H1 (cell line): ENCODE results near the gene TIMM22. TPM values are rescaled to one million over a fixed set of nuclear protein-coding genes. Genes with fewer than 3 reads are reported as not detected.

Experiments used
- CTCF ChIA-PET: fragments of 300-600 bp; sonication (Branson Sonifier 250); formaldehyde crosslinking; loops from one replicate; lab custom pipeline; 2021; ENCODE audit not compliant: partially characterized antibody; lab: Charles Lee
- POLR2A ChIA-PET: fragments of 300-600 bp; sonication (Branson Sonifier 250); formaldehyde crosslinking; loops from one replicate; lab custom pipeline; 2021; ENCODE audit warnings: inconsistent platforms; ENCODE audit not compliant: partially characterized antibody; lab: Charles Lee
- DNase-seq, 2 experiments: peaks; one replicate each; pipeline versions ENCODE4 v3.0.0 to v3.0.0-alpha.2; 2010 to 2022; ENCODE audit warnings: low spot score in 2 of 2, low read depth in 1 of 2, mixed read lengths in 1 of 2
- FAIRE-seq: peaks from 2 replicates; lab custom pipeline; 2011; peaks lifted over from hg19 to GRCh38; lab: Jason Lieb, UNC
- H2AFZ ChIP-seq: 2 replicates; pipeline ENCODE4 v1.8.1; 2012; ENCODE audit warnings: low read length, inconsistent platforms
- H2AK5ac ChIP-seq: 2 replicates; pipeline ENCODE4 v1.6.1; 2013; ENCODE audit warnings: low read depth, low read length
- H2BK120ac ChIP-seq: replicated peaks from 2 replicates; pipeline ENCODE3; 2013; ENCODE audit warnings: low read depth, low read length, inconsistent platforms
- H2BK12ac ChIP-seq: 2 replicates; pipeline ENCODE4 v1.6.1; 2013; ENCODE audit warnings: low read depth, low read length
- H2BK15ac ChIP-seq: 2 replicates; pipeline ENCODE4 v1.6.1; 2013; ENCODE audit warnings: low read length
- H2BK20ac ChIP-seq: 2 replicates; pipeline ENCODE4 v1.6.1; 2013; ENCODE audit warnings: low read length
- H2BK5ac ChIP-seq: 2 replicates; pipeline ENCODE4 v1.6.1; 2013; ENCODE audit warnings: low read depth, low read length
- H3K14ac ChIP-seq: 2 replicates; pipeline ENCODE4 v1.6.1; 2013; ENCODE audit warnings: inconsistent platforms; ENCODE audit not compliant: insufficient read length
- H3K18ac ChIP-seq: 2 replicates; pipeline ENCODE4 v1.6.1; 2013; ENCODE audit warnings: low read length; ENCODE audit errors: extremely low read depth
- H3K23ac ChIP-seq: 2 replicates; pipeline ENCODE4 v1.6.1; 2013; ENCODE audit warnings: inconsistent platforms; ENCODE audit not compliant: insufficient read length
- H3K23me2 ChIP-seq: 2 replicates; pipeline ENCODE4 v1.6.1; 2013; ENCODE audit warnings: low read depth, low read length
- H3K27ac ChIP-seq: 2 replicates; pipeline ENCODE4 v1.6.1; 2011; ENCODE audit warnings: low read depth, low read length, inconsistent platforms
- H3K27me3 ChIP-seq, 4 experiments: replicated peaks in 1 of 4; 1 replicate in 1 of 4; 2 replicates in 3 of 4; pipeline versions ENCODE4 v1.6.1 to v1.8.1; 2011 to 2013; ENCODE audit warnings: low read length in 3 of 4, mild to moderate bottlenecking in 3 of 4, inconsistent platforms in 2 of 4, mixed read lengths in 2 of 4, moderate library complexity in 1 of 4; ENCODE audit not compliant: control insufficient read depth in 3 of 4, insufficient read depth in 3 of 4; ENCODE audit errors: extremely low read depth in 1 of 4
- H3K36me3 ChIP-seq, 4 experiments: 2 replicates each; pipeline versions ENCODE4 v1.6.1 to v1.8.1; 2011 to 2013; ENCODE audit warnings: mild to moderate bottlenecking in 4 of 4, low read length in 3 of 4, moderate library complexity in 2 of 4, control low read depth in 1 of 4, inconsistent platforms in 1 of 4; ENCODE audit not compliant: insufficient read depth in 4 of 4, control insufficient read depth in 2 of 4
- H3K4ac ChIP-seq: replicated peaks from 2 replicates; pipeline ENCODE3; 2013; ENCODE audit warnings: low read length, low read depth, mixed read lengths, inconsistent platforms; ENCODE audit not compliant: insufficient read length
- H3K4me1 ChIP-seq, 4 experiments: replicated peaks in 1 of 4; 1 replicate in 1 of 4; 2 replicates in 3 of 4; pipeline versions ENCODE4 v1.6.1 to v1.8.1; 2011 to 2013; ENCODE audit warnings: low read length in 3 of 4, inconsistent platforms in 2 of 4, mixed read lengths in 1 of 4; ENCODE audit not compliant: insufficient read depth in 4 of 4, control insufficient read depth in 3 of 4
- H3K4me2 ChIP-seq, 2 experiments: 2 replicates each; pipeline versions ENCODE4 v1.6.1 to v1.8.1; 2011 to 2013; ENCODE audit warnings: low read depth in 2 of 2, low read length in 2 of 2, control low read depth in 1 of 2, inconsistent platforms in 1 of 2, mild to moderate bottlenecking in 1 of 2; ENCODE audit not compliant: insufficient read depth in 1 of 2
- H3K4me3 ChIP-seq, 4 experiments: fragments of 200-600, 300-600 bp in 1 of 4; sonication (generic), shearing (Covaris generic), sonication (Bioruptor Twin) in 1 of 4; 2 replicates each; pipeline versions ENCODE4 v1.5.1 to v1.8.1; 2011 to 2016; ENCODE audit warnings: low read length in 4 of 4, low read depth in 3 of 4, control low read depth in 2 of 4, inconsistent platforms in 2 of 4, mild to moderate bottlenecking in 2 of 4, mixed read lengths in 1 of 4, moderate library complexity in 1 of 4; ENCODE audit not compliant: insufficient read depth in 2 of 4; ENCODE audit errors: extremely low read depth in 1 of 4
- H3K56ac ChIP-seq: replicated peaks from 2 replicates; pipeline ENCODE3; 2013; ENCODE audit warnings: low read depth, mild to moderate bottlenecking, mixed read lengths, low read length, inconsistent platforms; ENCODE audit not compliant: insufficient read length
- H3K79me1 ChIP-seq: 2 replicates; pipeline ENCODE4 v1.6.1; 2013; ENCODE audit warnings: low read depth, low read length, control low read depth
- H3K79me2 ChIP-seq, 2 experiments: 2 replicates each; pipeline versions ENCODE4 v1.6.1 to v1.8.1; 2012 to 2013; ENCODE audit warnings: low read length in 2 of 2, mild to moderate bottlenecking in 2 of 2, inconsistent platforms in 1 of 2; ENCODE audit not compliant: insufficient read depth in 2 of 2, control insufficient read depth in 1 of 2
- H3K9ac ChIP-seq, 4 experiments: replicated peaks in 1 of 4; 1 replicate in 1 of 4; 2 replicates in 3 of 4; pipeline versions ENCODE4 v1.6.1 to v1.8.1; 2011 to 2013; ENCODE audit warnings: low read depth in 3 of 4, low read length in 3 of 4, control low read depth in 2 of 4, mild to moderate bottlenecking in 2 of 4, moderate library complexity in 2 of 4, inconsistent platforms in 1 of 4; ENCODE audit errors: extremely low read depth in 1 of 4
- H3K9me3 ChIP-seq, 2 experiments: 2 replicates each; pipeline versions ENCODE4 v1.6.1 to v1.8.1; 2012 to 2013; ENCODE audit warnings: mild to moderate bottlenecking in 2 of 2, moderate library complexity in 2 of 2, control low read depth in 1 of 2, inconsistent platforms in 1 of 2, low read depth in 1 of 2, low read length in 1 of 2, mixed read lengths in 1 of 2; ENCODE audit not compliant: insufficient read depth in 2 of 2
- H4K20me1 ChIP-seq, 2 experiments: replicated peaks in 1 of 2; 2 replicates each; pipeline versions ENCODE3 to v1.8.1; 2011 to 2013; ENCODE audit warnings: inconsistent platforms in 2 of 2, low read length in 2 of 2, mild to moderate bottlenecking in 1 of 2; ENCODE audit not compliant: insufficient read depth in 2 of 2, control insufficient read depth in 1 of 2
- H4K5ac ChIP-seq: 2 replicates; pipeline ENCODE4 v1.6.1; 2013; ENCODE audit warnings: low read length, low read depth, mixed read lengths, inconsistent platforms; ENCODE audit not compliant: insufficient read length
- H4K8ac ChIP-seq: 2 replicates; pipeline ENCODE4 v1.8.0; 2013; ENCODE audit warnings: mild to moderate bottlenecking, moderate library complexity, low read length, inconsistent platforms; ENCODE audit not compliant: insufficient read depth; ENCODE audit errors: extremely low read depth
- H4K91ac ChIP-seq: replicated peaks from 2 replicates; pipeline ENCODE3; 2013; ENCODE audit warnings: low read length, mixed read lengths, inconsistent platforms; ENCODE audit not compliant: insufficient read length
- BRCA1 ChIP-seq: IDR thresholded peaks from 2 replicates; pipeline ENCODE4 v1.6.1; 2012; ENCODE audit warnings: low read depth, low read length, improper control_type of control experiment
- RNF2 ChIP-seq: fragments of 200-900, 300-1000 bp; sonication (generic); IDR thresholded peaks from 2 replicates; pipeline ENCODE4 v1.7.1; 2016; ENCODE audit warnings: borderline replicate concordance, low read depth, mild to moderate bottlenecking, antibody characterized with exemption, low read length; ENCODE audit not compliant: poor library complexity, severe bottlenecking; ENCODE audit errors: missing control alignments
- SP4 ChIP-seq: IDR thresholded peaks from 2 replicates; pipeline ENCODE4 v1.6.1; 2012; ENCODE audit warnings: low read length, inconsistent platforms
- SUZ12 ChIP-seq: fragments of 200-600 bp; sonication (generic); IDR thresholded peaks from 2 replicates; pipeline ENCODE4 v1.6.1; 2012; ENCODE audit warnings: mild to moderate bottlenecking, inconsistent platforms, low read length, moderate library complexity, mixed read lengths
- YY1 ChIP-seq: IDR thresholded peaks from 2 replicates; pipeline ENCODE4 v1.6.1; 2011; ENCODE audit warnings: low read depth, mild to moderate bottlenecking, low read length
- WGBS, 2 experiments: shearing (Covaris generic) in 1 of 2; methylation state at CpG; one replicate each; pipeline versions ENCODE4 v1.1.6 to v1.1.7; 2013 to 2015; ENCODE audit warnings: low lambda C conversion rate in 2 of 2, mixed read lengths in 2 of 2, inconsistent platforms in 1 of 2, low coverage in 1 of 2, missing lambda C conversion rate in 1 of 2; ENCODE audit not compliant: insufficient replicate concordance in 2 of 2, insufficient coverage in 1 of 2, insufficient read length in 1 of 2; ENCODE audit errors: extremely low coverage in 1 of 2, missing lambda C conversion rate in 1 of 2; 5-methylcytosine and 5-hydroxymethylcytosine counted together
- polyA plus RNA-seq, 7 experiments: library from polyadenylated mRNA; depleted of rRNA in 3 of 7; stranded (reverse) in 5 of 7; unstranded in 2 of 7; fragments of >200 nt in 5 of 7; fragments of 200-250 nt in 2 of 7; gene quantifications; 1 replicate in 5 of 7; 2 replicates in 1 of 7; 4 replicates in 1 of 7; pipeline versions ENCODE4 v1.2.1 to v1.2.3, GENCODE V29; 2011 to 2013; ENCODE audit warnings: missing spikeins in 2 of 7, mixed read lengths in 2 of 7
- total RNA-seq: library from RNA; stranded (reverse); fragmentation: NEBNext Ultra II Directional; extraction: Animal tissue kit (Norgen Biotek cat#: 25700); gene quantifications from 2 replicates; pipeline ENCODE4 v1.2.1, GENCODE V29; 2021

The TIMM22 gene
- total and polyA plus RNA-seq, 2 of the 8 experiments (the other 6 are each of a cell fraction or from before 2014, with no cell fraction given): 13.8 to 17.4 TPM

GRCh38 chr17:987931-988330 lies 9.0 kb upstream of the TIMM22 start:
- FAIRE-seq: no peak
- CTCF ChIA-PET: interaction anchor here (0.8 to 1.5 kb wide), 4 partner anchors 11 to 192 kb away, joined by 3 to 4 read pairs (median 3); no protein-coding TSS in a partner anchor

More at GRCh38 chr17:987931-988330, 9.0 kb upstream of the TIMM22 start:
- Histone ChIP-seq H2BK5ac (no peak overlapping the region), H2AFZ (no peak overlapping the region), H3K18ac (no peak overlapping the region), H3K4ac (no peak overlapping the region), H2BK15ac (no peak overlapping the region), H2BK20ac (no peak overlapping the region), H4K8ac (peak overlapping the region; percentile 28; the same call in 1 of the 2 replicates), H4K20me1 (no peaks in the 10 kb centered on the region), H2BK12ac (no peak overlapping the region), H3K36me3 (no peaks in the 10 kb centered on the region), H3K23ac (no peak overlapping the region), H3K9ac (no peak overlapping the region), H4K5ac (no peak overlapping the region), H3K4me2 (no peak overlapping the region), H4K91ac (no peak overlapping the region), H3K27me3 (no peaks in the 10 kb centered on the region), H3K23me2 (no peaks in the 10 kb centered on the region), H3K79me1 (no peaks in the 10 kb centered on the region; the same call in 1 of the 2 replicates), H3K56ac (no peak overlapping the region), H3K14ac (no peak overlapping the region), H3K79me2 (no peaks in the 10 kb centered on the region), H2BK120ac (no peak overlapping the region), H2AK5ac (no peak overlapping the region; the same call in 1 of the 2 replicates), H3K9me3 (no peaks in the 10 kb centered on the region), H3K4me3 (no peak overlapping the region), H3K4me1 (no peaks in the 10 kb centered on the region), H3K27ac (no peak overlapping the region)
- TF ChIP-seq SUZ12 (no peak), SP4 (no peak), RNF2 (no peak), BRCA1 (no peak), YY1 (no peak)
- DNase-seq: no peak
- POLR2A ChIA-PET: interaction anchor here (0.7 to 1.1 kb wide), 4 partner anchors 11 to 231 kb away, joined by 3 read pairs; no protein-coding TSS in a partner anchor
- WGBS, 2 experiments: 91% methylated on average over 15 of the region's 15 CpGs; no CpG with 5 or more reads in 1 of the 2 experiments
